GM23338 (cell line): Measurements from ENCODE around the gene LRRFIP2.

Experiments used
- CREB1 ChIP-seq: fragments of 250-450 bp; sonication (Bioruptor Pico); IDR thresholded peaks from 2 replicates; pipeline ENCODE4 v1.5.0; 2020; ENCODE audit warnings: low read depth, mild to moderate bottlenecking, moderate library complexity
- ETS1 ChIP-seq: IDR thresholded peaks from 2 replicates; pipeline ENCODE4 v1.6.1; 2016; ENCODE audit warnings: antibody characterized with exemption
- EZH2 ChIP-seq: fragments of 200-600 bp; sonication (generic); IDR thresholded peaks from one replicate; pipeline ENCODE4 v1.8.0; 2017; ENCODE audit warnings: antibody characterized with exemption, mild to moderate bottlenecking, low read depth; ENCODE audit not compliant: unreplicated experiment
- EZH2phosphoT487 ChIP-seq: fragments of 200-600 bp; sonication (generic); IDR thresholded peaks from one replicate; pipeline ENCODE4 v1.8.1; 2018; ENCODE audit warnings: antibody characterized with exemption; ENCODE audit not compliant: unreplicated experiment
- JUNB ChIP-seq: IDR thresholded peaks from one replicate; pipeline ENCODE4 v1.6.1; 2016; ENCODE audit warnings: antibody characterized with exemption; ENCODE audit not compliant: unreplicated experiment
- POLR2AphosphoS5 ChIP-seq: IDR thresholded peaks from 2 replicates; pipeline ENCODE4 v1.6.1; 2016; ENCODE audit warnings: antibody characterized with exemption, low read depth
- STAT1 ChIP-seq: IDR thresholded peaks from one replicate; pipeline ENCODE4 v1.6.1; 2016; ENCODE audit warnings: antibody characterized with exemption; ENCODE audit not compliant: unreplicated experiment
- ZNF114 ChIP-seq: fragments of 250-450 bp; sonication (Bioruptor Pico); IDR thresholded peaks from 2 replicates; pipeline ENCODE4 v1.5.0; 2020; ENCODE audit warnings: mild to moderate bottlenecking, moderate library complexity
- ZNF331 ChIP-seq: fragments of 250-450 bp; sonication (Bioruptor Pico); IDR thresholded peaks from 2 replicates; pipeline ENCODE4 v1.5.0; 2020; ENCODE audit warnings: low read depth, mild to moderate bottlenecking, moderate library complexity
- TF ChIP-seq, protein P1 (sequence below), 2 experiments: fragments of 200-600 bp in 1 of 2; sonication (generic) in 1 of 2; conservative IDR thresholded peaks; 2 replicates each; pipeline versions ENCODE4 v1.5.1 to v1.6.1; 2016 to 2017; ENCODE audit warnings: antibody characterized with exemption in 2 of 2, low read depth in 2 of 2, mild to moderate bottlenecking in 2 of 2, moderate library complexity in 1 of 2
- TF ChIP-seq, protein P2 (sequence below): IDR thresholded peaks from one replicate; pipeline ENCODE4 v1.6.1; 2018; ENCODE audit warnings: antibody characterized with exemption; ENCODE audit not compliant: unreplicated experiment
- TF ChIP-seq, protein P3 (sequence below): fragments of 250-450 bp; sonication (Bioruptor Pico); IDR thresholded peaks from 2 replicates; pipeline ENCODE4 v1.5.0; 2020; ENCODE audit warnings: mild to moderate bottlenecking, moderate library complexity

DNA sequence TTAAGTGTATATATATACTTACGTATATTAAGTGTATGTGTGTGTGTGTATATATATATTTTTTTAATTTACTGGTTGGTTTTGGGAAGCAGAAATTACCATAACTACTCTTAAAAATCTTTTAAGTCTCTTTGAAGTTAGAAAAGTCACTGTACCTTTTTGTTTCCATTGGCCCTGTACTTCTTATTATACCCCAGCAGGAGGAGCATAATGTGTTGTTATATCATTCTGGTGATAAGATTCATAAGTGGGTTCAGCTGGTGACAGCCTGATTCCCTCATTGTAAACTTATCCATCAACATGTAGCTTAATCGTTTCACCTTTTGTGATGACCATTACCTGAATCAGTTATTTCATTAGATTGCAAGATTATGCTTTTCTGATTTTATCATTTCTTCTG lies 150.3 kb downstream of the LRRFIP2 start:
- TF ChIP-seq, protein P1, sequence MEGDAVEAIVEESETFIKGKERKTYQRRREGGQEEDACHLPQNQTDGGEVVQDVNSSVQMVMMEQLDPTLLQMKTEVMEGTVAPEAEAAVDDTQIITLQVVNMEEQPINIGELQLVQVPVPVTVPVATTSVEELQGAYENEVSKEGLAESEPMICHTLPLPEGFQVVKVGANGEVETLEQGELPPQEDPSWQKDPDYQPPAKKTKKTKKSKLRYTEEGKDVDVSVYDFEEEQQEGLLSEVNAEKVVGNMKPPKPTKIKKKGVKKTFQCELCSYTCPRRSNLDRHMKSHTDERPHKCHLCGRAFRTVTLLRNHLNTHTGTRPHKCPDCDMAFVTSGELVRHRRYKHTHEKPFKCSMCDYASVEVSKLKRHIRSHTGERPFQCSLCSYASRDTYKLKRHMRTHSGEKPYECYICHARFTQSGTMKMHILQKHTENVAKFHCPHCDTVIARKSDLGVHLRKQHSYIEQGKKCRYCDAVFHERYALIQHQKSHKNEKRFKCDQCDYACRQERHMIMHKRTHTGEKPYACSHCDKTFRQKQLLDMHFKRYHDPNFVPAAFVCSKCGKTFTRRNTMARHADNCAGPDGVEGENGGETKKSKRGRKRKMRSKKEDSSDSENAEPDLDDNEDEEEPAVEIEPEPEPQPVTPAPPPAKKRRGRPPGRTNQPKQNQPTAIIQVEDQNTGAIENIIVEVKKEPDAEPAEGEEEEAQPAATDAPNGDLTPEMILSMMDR (conservative IDR thresholded peaks at IDR 0.05; ENCODE audit: low read depth in 2 of 2), result peak in 1 of 2 experiments; percentile 15; a peak in 2 of 4 replicates
- TF ChIP-seq, protein P2, sequence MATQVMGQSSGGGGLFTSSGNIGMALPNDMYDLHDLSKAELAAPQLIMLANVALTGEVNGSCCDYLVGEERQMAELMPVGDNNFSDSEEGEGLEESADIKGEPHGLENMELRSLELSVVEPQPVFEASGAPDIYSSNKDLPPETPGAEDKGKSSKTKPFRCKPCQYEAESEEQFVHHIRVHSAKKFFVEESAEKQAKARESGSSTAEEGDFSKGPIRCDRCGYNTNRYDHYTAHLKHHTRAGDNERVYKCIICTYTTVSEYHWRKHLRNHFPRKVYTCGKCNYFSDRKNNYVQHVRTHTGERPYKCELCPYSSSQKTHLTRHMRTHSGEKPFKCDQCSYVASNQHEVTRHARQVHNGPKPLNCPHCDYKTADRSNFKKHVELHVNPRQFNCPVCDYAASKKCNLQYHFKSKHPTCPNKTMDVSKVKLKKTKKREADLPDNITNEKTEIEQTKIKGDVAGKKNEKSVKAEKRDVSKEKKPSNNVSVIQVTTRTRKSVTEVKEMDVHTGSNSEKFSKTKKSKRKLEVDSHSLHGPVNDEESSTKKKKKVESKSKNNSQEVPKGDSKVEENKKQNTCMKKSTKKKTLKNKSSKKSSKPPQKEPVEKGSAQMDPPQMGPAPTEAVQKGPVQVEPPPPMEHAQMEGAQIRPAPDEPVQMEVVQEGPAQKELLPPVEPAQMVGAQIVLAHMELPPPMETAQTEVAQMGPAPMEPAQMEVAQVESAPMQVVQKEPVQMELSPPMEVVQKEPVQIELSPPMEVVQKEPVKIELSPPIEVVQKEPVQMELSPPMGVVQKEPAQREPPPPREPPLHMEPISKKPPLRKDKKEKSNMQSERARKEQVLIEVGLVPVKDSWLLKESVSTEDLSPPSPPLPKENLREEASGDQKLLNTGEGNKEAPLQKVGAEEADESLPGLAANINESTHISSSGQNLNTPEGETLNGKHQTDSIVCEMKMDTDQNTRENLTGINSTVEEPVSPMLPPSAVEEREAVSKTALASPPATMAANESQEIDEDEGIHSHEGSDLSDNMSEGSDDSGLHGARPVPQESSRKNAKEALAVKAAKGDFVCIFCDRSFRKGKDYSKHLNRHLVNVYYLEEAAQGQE, result no peak
- TF ChIP-seq STAT1 (no peak), EZH2phosphoT487 (no peak), EZH2 (no peak), CREB1 (CRISPR knock-in tag) (no peak), POLR2AphosphoS5 (no peak), ETS1 (no peak), JUNB (no peak), ZNF331 (CRISPR knock-in tag) (no peak), ZNF114 (no peak)
- TF ChIP-seq, protein P3, sequence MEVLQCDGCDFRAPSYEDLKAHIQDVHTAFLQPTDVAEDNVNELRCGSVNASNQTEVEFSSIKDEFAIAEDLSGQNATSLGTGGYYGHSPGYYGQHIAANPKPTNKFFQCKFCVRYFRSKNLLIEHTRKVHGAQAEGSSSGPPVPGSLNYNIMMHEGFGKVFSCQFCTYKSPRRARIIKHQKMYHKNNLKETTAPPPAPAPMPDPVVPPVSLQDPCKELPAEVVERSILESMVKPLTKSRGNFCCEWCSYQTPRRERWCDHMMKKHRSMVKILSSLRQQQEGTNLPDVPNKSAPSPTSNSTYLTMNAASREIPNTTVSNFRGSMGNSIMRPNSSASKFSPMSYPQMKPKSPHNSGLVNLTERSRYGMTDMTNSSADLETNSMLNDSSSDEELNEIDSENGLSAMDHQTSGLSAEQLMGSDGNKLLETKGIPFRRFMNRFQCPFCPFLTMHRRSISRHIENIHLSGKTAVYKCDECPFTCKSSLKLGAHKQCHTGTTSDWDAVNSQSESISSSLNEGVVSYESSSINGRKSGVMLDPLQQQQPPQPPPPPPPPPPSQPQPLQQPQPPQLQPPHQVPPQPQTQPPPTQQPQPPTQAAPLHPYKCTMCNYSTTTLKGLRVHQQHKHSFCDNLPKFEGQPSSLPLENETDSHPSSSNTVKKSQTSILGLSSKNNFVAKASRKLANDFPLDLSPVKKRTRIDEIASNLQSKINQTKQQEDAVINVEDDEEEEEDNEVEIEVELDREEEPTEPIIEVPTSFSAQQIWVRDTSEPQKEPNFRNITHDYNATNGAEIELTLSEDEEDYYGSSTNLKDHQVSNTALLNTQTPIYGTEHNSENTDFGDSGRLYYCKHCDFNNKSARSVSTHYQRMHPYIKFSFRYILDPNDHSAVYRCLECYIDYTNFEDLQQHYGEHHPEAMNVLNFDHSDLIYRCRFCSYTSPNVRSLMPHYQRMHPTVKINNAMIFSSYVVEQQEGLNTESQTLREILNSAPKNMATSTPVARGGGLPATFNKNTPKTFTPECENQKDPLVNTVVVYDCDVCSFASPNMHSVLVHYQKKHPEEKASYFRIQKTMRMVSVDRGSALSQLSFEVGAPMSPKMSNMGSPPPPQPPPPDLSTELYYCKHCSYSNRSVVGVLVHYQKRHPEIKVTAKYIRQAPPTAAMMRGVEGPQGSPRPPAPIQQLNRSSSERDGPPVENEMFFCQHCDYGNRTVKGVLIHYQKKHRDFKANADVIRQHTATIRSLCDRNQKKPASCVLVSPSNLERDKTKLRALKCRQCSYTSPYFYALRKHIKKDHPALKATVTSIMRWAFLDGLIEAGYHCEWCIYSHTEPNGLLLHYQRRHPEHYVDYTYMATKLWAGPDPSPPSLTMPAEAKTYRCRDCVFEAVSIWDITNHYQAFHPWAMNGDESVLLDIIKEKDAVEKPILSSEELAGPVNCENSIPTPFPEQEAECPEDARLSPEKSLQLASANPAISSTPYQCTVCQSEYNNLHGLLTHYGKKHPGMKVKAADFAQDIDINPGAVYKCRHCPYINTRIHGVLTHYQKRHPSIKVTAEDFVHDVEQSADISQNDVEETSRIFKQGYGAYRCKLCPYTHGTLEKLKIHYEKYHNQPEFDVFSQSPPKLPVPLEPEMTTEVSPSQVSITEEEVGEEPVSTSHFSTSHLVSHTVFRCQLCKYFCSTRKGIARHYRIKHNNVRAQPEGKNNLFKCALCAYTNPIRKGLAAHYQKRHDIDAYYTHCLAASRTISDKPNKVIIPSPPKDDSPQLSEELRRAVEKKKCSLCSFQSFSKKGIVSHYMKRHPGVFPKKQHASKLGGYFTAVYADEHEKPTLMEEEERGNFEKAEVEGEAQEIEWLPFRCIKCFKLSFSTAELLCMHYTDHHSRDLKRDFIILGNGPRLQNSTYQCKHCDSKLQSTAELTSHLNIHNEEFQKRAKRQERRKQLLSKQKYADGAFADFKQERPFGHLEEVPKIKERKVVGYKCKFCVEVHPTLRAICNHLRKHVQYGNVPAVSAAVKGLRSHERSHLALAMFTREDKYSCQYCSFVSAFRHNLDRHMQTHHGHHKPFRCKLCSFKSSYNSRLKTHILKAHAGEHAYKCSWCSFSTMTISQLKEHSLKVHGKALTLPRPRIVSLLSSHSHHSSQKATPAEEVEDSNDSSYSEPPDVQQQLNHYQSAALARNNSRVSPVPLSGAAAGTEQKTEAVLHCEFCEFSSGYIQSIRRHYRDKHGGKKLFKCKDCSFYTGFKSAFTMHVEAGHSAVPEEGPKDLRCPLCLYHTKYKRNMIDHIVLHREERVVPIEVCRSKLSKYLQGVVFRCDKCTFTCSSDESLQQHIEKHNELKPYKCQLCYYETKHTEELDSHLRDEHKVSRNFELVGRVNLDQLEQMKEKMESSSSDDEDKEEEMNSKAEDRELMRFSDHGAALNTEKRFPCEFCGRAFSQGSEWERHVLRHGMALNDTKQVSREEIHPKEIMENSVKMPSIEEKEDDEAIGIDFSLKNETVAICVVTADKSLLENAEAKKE (CRISPR knock-in tag), result no peak
